GM12891 (cell line): ENCODE results near the gene CXCR3.

Experiments
- POLR2A ChIP-seq: IDR thresholded peaks from 2 replicates; pipeline ENCODE4 v1.6.1; 2011; ENCODE audit warnings: low read depth, low read length, control low read depth
- POLR2AphosphoS5 ChIP-seq: IDR thresholded peaks from 2 replicates; pipeline ENCODE4 v1.6.1; 2011; ENCODE audit warnings: low read depth, low read length, control low read depth
- SPI1 ChIP-seq: IDR thresholded peaks from 2 replicates; pipeline ENCODE4 v1.6.1; 2011; ENCODE audit warnings: low read depth, low read length, control low read depth

DNA sequence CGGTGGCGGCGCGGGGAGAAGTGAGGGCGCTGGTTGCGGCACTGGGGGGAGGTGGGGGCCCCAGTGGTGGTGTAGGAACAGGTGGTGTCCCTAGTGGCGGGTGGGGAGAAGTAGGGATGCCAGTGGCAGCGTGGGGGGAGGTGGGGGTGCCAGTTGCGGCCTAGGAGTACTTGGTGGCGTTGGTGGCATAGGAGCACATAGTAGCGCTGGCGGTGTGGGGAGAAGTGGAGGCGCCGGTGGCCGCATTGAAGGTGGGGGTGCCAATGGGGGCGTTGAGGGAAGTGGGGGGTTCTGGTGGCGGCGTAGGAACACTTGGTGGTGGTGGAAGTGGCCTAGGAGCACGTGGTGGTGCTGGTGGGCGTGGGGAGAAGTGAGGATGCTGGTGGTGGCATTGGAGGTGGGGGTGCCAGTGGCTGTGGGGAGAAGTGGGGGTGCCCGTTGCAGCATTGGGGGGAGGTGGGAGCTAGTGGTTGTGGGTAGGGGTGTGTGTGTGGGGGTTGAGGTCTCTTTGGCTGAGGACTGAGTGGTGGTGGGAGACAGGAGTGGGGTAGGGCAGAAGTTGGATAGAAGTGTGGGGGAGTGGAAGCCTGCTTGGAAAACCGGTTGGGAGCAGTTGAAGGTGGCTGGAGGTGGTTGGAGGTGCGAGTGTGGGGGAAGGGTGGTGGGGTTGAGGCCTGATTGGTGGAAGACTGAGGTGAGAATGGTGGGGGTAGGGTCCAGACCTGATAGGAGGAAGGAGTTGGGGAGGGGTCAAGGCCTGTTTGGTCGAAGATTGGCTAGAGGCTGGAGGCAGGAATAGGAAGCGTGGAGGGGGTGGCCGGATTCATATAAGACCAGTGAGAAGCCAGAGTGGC is 38.9 kb downstream of the CXCR3 start:
- TF ChIP-seq SPI1 (no peak), POLR2A (no peak), POLR2AphosphoS5 (no peak)
